Trophoblast cell (in vitro differentiated cells and primary cell): Measurements from ENCODE around the gene WDR46.
"Not testable (repeated sequence)": the region's sequence is repeated elsewhere in the genome, so short reads cannot be mapped to it uniquely, and the experiment has no call there.

Experiments
- DNase-seq, 2 donors: peaks; one replicate each; pipeline ENCODE4 v3.0.0-alpha.2; 2016
- H2AFZ ChIP-seq: 2 replicates; pipeline ENCODE4 v1.6.1; 2013; ENCODE audit warnings: low read length, moderate library complexity, mild to moderate bottlenecking; ENCODE audit not compliant: insufficient read depth, poor library complexity
- H2AK5ac ChIP-seq: 2 replicates; pipeline ENCODE4 v1.6.1; 2013; ENCODE audit warnings: mild to moderate bottlenecking, low read length
- H2BK120ac ChIP-seq: 2 replicates; pipeline ENCODE4 v1.6.1; 2013; ENCODE audit warnings: low read length, mild to moderate bottlenecking, moderate library complexity; ENCODE audit not compliant: insufficient read depth, poor library complexity
- H2BK12ac ChIP-seq: 2 replicates; pipeline ENCODE4 v1.6.1; 2013; ENCODE audit warnings: mild to moderate bottlenecking, low read length, moderate library complexity
- H2BK5ac ChIP-seq: 2 replicates; pipeline ENCODE4 v1.6.1; 2013; ENCODE audit warnings: low read length, low read depth, moderate library complexity, mild to moderate bottlenecking; ENCODE audit not compliant: poor library complexity
- H3K14ac ChIP-seq: 2 replicates; pipeline ENCODE4 v1.6.1; 2013; ENCODE audit warnings: mild to moderate bottlenecking, low read length
- H3K18ac ChIP-seq: 2 replicates; pipeline ENCODE4 v1.6.1; 2013; ENCODE audit warnings: mild to moderate bottlenecking, low read length
- H3K23ac ChIP-seq: 2 replicates; pipeline ENCODE4 v1.6.1; 2013; ENCODE audit warnings: low read length
- H3K27ac ChIP-seq: 2 replicates; pipeline ENCODE4 v1.5.1; 2013; ENCODE audit warnings: low read depth, mild to moderate bottlenecking, inconsistent platforms, low read length, moderate library complexity
- H3K27me3 ChIP-seq: 2 replicates; pipeline ENCODE4 v1.6.1; 2013; ENCODE audit warnings: inconsistent platforms, mild to moderate bottlenecking, low read length, moderate library complexity; ENCODE audit not compliant: insufficient read depth
- H3K36me3 ChIP-seq, 2 experiments: 1 replicate in 1 of 2; 2 replicates in 1 of 2; pipeline ENCODE4 v1.6.1; 2013; ENCODE audit warnings: low read length in 2 of 2, mild to moderate bottlenecking in 2 of 2, moderate library complexity in 1 of 2; ENCODE audit not compliant: insufficient read depth in 2 of 2, control insufficient read depth in 1 of 2
- H3K4ac ChIP-seq: 2 replicates; pipeline ENCODE4 v1.6.1; 2013; ENCODE audit warnings: low read depth, mild to moderate bottlenecking, low read length, moderate library complexity
- H3K4me1 ChIP-seq, 2 experiments: 1 replicate in 1 of 2; 2 replicates in 1 of 2; pipeline ENCODE4 v1.6.1; 2013; ENCODE audit warnings: low read length in 2 of 2, mild to moderate bottlenecking in 2 of 2, moderate library complexity in 1 of 2; ENCODE audit not compliant: insufficient read depth in 2 of 2, control insufficient read depth in 1 of 2
- H3K4me2 ChIP-seq: 2 replicates; pipeline ENCODE4 v1.6.1; 2013; ENCODE audit warnings: inconsistent platforms, mild to moderate bottlenecking, low read length, moderate library complexity
- H3K4me3 ChIP-seq: 2 replicates; pipeline ENCODE4 v1.5.1; 2013; ENCODE audit warnings: mild to moderate bottlenecking, low read depth, low read length, inconsistent platforms
- H3K79me1 ChIP-seq: one replicate; pipeline ENCODE4 v1.6.1; 2013; ENCODE audit warnings: low read length
- H3K79me2 ChIP-seq: 2 replicates; pipeline ENCODE4 v1.6.1; 2013; ENCODE audit warnings: low read length, mild to moderate bottlenecking; ENCODE audit not compliant: control insufficient read depth, insufficient read depth, poor library complexity
- H3K9ac ChIP-seq: 2 replicates; pipeline ENCODE4 v1.6.1; 2013; ENCODE audit warnings: mild to moderate bottlenecking, low read length
- H3K9me3 ChIP-seq: 2 replicates; pipeline ENCODE4 v1.6.1; 2013; ENCODE audit warnings: low read depth, mild to moderate bottlenecking, control low read depth, inconsistent platforms, low read length; ENCODE audit not compliant: insufficient read depth
- H4K12ac ChIP-seq: 2 replicates; pipeline ENCODE4 v1.6.1; 2013; ENCODE audit warnings: low read depth, mild to moderate bottlenecking, low read length, moderate library complexity
- H4K8ac ChIP-seq: 2 replicates; pipeline ENCODE4 v1.6.1; 2013; ENCODE audit warnings: low read depth, mild to moderate bottlenecking, low read length, moderate library complexity
- H4K91ac ChIP-seq: one replicate; pipeline ENCODE4 v1.6.1; 2013; ENCODE audit warnings: low read depth, mild to moderate bottlenecking, low read length, moderate library complexity
- WGBS: extraction: QIAGEN DNeasy Blood & Tissue Kit; methylation state at CpG from one replicate; pipeline ENCODE4 v1.1.7; 2013; ENCODE audit warnings: missing lambda C conversion rate; ENCODE audit not compliant: insufficient read length, insufficient coverage; ENCODE audit errors: extremely low coverage; 5-methylcytosine and 5-hydroxymethylcytosine counted together

The WDR46 gene

GRCh38 chr6:33276864-33277662 is 12.0 kb downstream of the WDR46 start, which contains the start of gene B3GALT4:
TSS of gene B3GALT4 (plus strand) at chr6:33277123. CDS start at chr6:33277420, 297 bp downstream.
- Histone ChIP-seq H4K12ac (peak within 1 kb of the TSS; percentile 78), H3K4me3 (peak within 1 kb of the TSS; percentile 84), H3K4me2 (peak within 1 kb of the TSS; percentile 62), H3K9ac (peak within 1 kb of the TSS; percentile 84), H2AK5ac (peak within 1 kb of the TSS; percentile 36), H3K79me1 (peaks cover 12% of the 10 kb centered on the region), H2AFZ (peak within 1 kb of the TSS; percentile 38), H3K14ac (peak within 1 kb of the TSS; percentile 89), H3K4me1 (peaks cover 3 to 12% of the 10 kb centered on the region in 2 experiments), H2BK12ac (no peak within 1 kb of the TSS), H3K36me3 (peaks cover 48 to 57% of the 10 kb centered on the region in 2 experiments), H2BK120ac (peak within 1 kb of the TSS; percentile 37), H3K23ac (no peak within 1 kb of the TSS), H3K9me3 (no peaks in the 10 kb centered on the region), H3K27ac (peak within 1 kb of the TSS; percentile 97), H3K27me3 (no peaks in the 10 kb centered on the region), H3K18ac (peak within 1 kb of the TSS; percentile 56), H2BK5ac (peak within 1 kb of the TSS; percentile 81), H4K91ac (peak within 1 kb of the TSS; percentile 91), H3K79me2 (peaks cover 13% of the 10 kb centered on the region), H3K4ac (peak within 1 kb of the TSS; percentile 89), H4K8ac (peak within 1 kb of the TSS; percentile 96)
- WGBS, result no CpG with 5 or more reads among the region's 80 CpGs
- peak; percentile 61 to 78 for DNase-seq

- peak overlapping the region; percentile 78 for H4K12ac ChIP-seq
- H3K4me1 ChIP-seq, result peaks cover 3 to 12% of the 10 kb centered on the region in 2 experiments
- H3K18ac ChIP-seq, result no peak overlapping the region
- peaks cover 48 to 57% of the 10 kb centered on the region in 2 experiments for H3K36me3 ChIP-seq
- peak overlapping the region; percentile 84 for H3K9ac ChIP-seq
- peak overlapping the region; percentile 84 for H3K4me3 ChIP-seq
- H2BK5ac ChIP-seq, result peak overlapping the region; percentile 28
- peaks cover 15% of the 10 kb centered on the region for H3K79me2 ChIP-seq
- H2BK120ac ChIP-seq, result peak overlapping the region; percentile 14
- peak overlapping the region; percentile 89 for H3K14ac ChIP-seq
- H3K27ac ChIP-seq, result peak overlapping the region; percentile 97
- no peaks in the 10 kb centered on the region for H3K27me3 ChIP-seq
- peak overlapping the region; percentile 17 for H3K4ac ChIP-seq
- H4K91ac ChIP-seq, result peak overlapping the region; percentile 41
- no peak overlapping the region for H2AFZ ChIP-seq
- H3K23ac ChIP-seq, result no peak overlapping the region
- peak overlapping the region; percentile 36 for H2AK5ac ChIP-seq
- peak overlapping the region; percentile 96 for H4K8ac ChIP-seq
- DNase-seq, result no peak
- peaks cover 15% of the 10 kb centered on the region for H3K79me1 ChIP-seq
- H3K4me2 ChIP-seq, result peak overlapping the region; percentile 62
- H2BK12ac ChIP-seq, result no peak overlapping the region
- H3K9me3 ChIP-seq, result no peaks in the 10 kb centered on the region
These were observed 12.5 kb downstream of the WDR46 start for GRCh38 chr6:33276581-33276863.

- not testable (repeated sequence) for H2AFZ ChIP-seq, H3K27me3 ChIP-seq, H4K8ac ChIP-seq, H3K4ac ChIP-seq, H3K14ac ChIP-seq, H3K4me3 ChIP-seq, H3K18ac ChIP-seq, H3K23ac ChIP-seq, H3K9ac ChIP-seq, H2AK5ac ChIP-seq, H4K12ac ChIP-seq, H3K9me3 ChIP-seq, H2BK12ac ChIP-seq, H2BK5ac ChIP-seq, DNase-seq, H2BK120ac ChIP-seq
- Histone ChIP-seq H3K79me1 (peaks cover 20% of the 10 kb centered on the region), H3K27ac (peak overlapping the region; percentile 97), H3K36me3 (peaks cover 46 to 55% of the 10 kb centered on the region in 2 experiments), H3K4me2 (peak overlapping the region; percentile 62), H3K79me2 (peaks cover 18% of the 10 kb centered on the region), H3K4me1 (peaks cover 3 to 12% of the 10 kb centered on the region in 2 experiments), H4K91ac (peak overlapping the region; percentile 41)
- WGBS, result no CpG with 5 or more reads among the region's 16 CpGs
These were observed 13.1 kb downstream of the WDR46 start for GRCh38 chr6:33275795-33276580.

GRCh38 chr6:33273924-33274902 is 14.8 kb downstream of the WDR46 start:
- 100% methylated on average over 3 of the region's 14 CpGs for WGBS
- H3K36me3 ChIP-seq, result peaks cover 30 to 39% of the 10 kb centered on the region in 2 experiments

More at GRCh38 chr6:33273924-33274902, 14.8 kb downstream of the WDR46 start:
- no peak overlapping the region for H3K23ac ChIP-seq
- peaks cover 20% of the 10 kb centered on the region for H3K79me1 ChIP-seq
- H3K9me3 ChIP-seq, result no peaks in the 10 kb centered on the region
- no peaks in the 10 kb centered on the region for H3K27me3 ChIP-seq
- no peak overlapping the region for H3K18ac ChIP-seq
- no peak overlapping the region for H2AFZ ChIP-seq
- H2AK5ac ChIP-seq, result no peak overlapping the region
- no peak overlapping the region for H4K12ac ChIP-seq
- H4K91ac ChIP-seq, result no peak overlapping the region
- no peak overlapping the region for H3K14ac ChIP-seq
- H3K4me3 ChIP-seq, result no peak overlapping the region
- H4K8ac ChIP-seq, result no peak overlapping the region
- peak overlapping the region; percentile 59 for H3K27ac ChIP-seq
- H2BK120ac ChIP-seq, result no peak overlapping the region
- DNase-seq, result no peak
- H3K9ac ChIP-seq, result no peak overlapping the region
- peak overlapping the region; percentile 37 for H3K4me2 ChIP-seq
- H3K79me2 ChIP-seq, result peaks cover 18% of the 10 kb centered on the region
- no peak overlapping the region for H2BK5ac ChIP-seq
- H3K4ac ChIP-seq, result peak overlapping the region; percentile 22
- H3K4me1 ChIP-seq, result peaks cover 3 to 12% of the 10 kb centered on the region in 2 experiments
- H2BK12ac ChIP-seq, result no peak overlapping the region
